ENCODE results near the gene RILPL2. TPM values are rescaled to one million over a fixed set of nuclear protein-coding genes. Genes with fewer than 3 reads are reported as not detected.
A peak's percentile ranks its signal among the peaks of the same experiment; 100 is the strongest.
"Not testable (repeated sequence)": the region's sequence is repeated elsewhere in the genome, so short reads cannot be mapped to it uniquely, and the experiment has no call there.

The RILPL2 gene
- total RNA-seq, 2 experiments from 2014 or later, result 3.4 to 6.8 TPM

GRCh38 chr12:123388177-123388950 is 48.1 kb downstream of the RILPL2 start:
- Histone ChIP-seq H3K27ac (ENCODE audit: low read depth, low read length, poor library complexity, severe bottlenecking) (peak overlapping the region; percentile 71), H2AFZ (ENCODE audit: low read length) (peak overlapping the region; percentile 29; the same call in 1 of the 2 replicates), H3K9me3 (ENCODE audit: low read length) (no peaks in the 10 kb centered on the region), H3K36me3 (ENCODE audit: insufficient read depth, low read length) (peaks cover 39% of the 10 kb centered on the region), H3K4me3 (ENCODE audit: low read depth, low read length, poor library complexity, severe bottlenecking) (peak overlapping the region; percentile 80), H3K9me2 (ENCODE audit: insufficient read depth, low read length) (no peaks in the 10 kb centered on the region), H4K20me1 (ENCODE audit: insufficient read depth, low read length) (no peaks in the 10 kb centered on the region), H3K79me2 (ENCODE audit: insufficient read depth, low read depth, low read length) (peaks cover 54% of the 10 kb centered on the region), H3K4me1 (ENCODE audit: insufficient read depth, low read length, poor library complexity, severe bottlenecking) (peaks cover 45% of the 10 kb centered on the region), H3K4me2 (ENCODE audit: low read length) (peak overlapping the region; percentile 75)
- TF ChIP-seq, protein P1, sequence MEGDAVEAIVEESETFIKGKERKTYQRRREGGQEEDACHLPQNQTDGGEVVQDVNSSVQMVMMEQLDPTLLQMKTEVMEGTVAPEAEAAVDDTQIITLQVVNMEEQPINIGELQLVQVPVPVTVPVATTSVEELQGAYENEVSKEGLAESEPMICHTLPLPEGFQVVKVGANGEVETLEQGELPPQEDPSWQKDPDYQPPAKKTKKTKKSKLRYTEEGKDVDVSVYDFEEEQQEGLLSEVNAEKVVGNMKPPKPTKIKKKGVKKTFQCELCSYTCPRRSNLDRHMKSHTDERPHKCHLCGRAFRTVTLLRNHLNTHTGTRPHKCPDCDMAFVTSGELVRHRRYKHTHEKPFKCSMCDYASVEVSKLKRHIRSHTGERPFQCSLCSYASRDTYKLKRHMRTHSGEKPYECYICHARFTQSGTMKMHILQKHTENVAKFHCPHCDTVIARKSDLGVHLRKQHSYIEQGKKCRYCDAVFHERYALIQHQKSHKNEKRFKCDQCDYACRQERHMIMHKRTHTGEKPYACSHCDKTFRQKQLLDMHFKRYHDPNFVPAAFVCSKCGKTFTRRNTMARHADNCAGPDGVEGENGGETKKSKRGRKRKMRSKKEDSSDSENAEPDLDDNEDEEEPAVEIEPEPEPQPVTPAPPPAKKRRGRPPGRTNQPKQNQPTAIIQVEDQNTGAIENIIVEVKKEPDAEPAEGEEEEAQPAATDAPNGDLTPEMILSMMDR (conservative IDR thresholded peaks at IDR 0.05; ENCODE audit: low read length), result no peak
- no peak for TF ChIP-seq EZH2phosphoT487 (IDR thresholded peaks at IDR 0.05; ENCODE audit: borderline replicate concordance, low read depth, low read length)
- CTCF ChIA-PET (ENCODE audit: unreplicated experiment), result no interaction called here
- BruUV-seq (replicated peaks), result no TSS peak
- POLR2A ChIA-PET, result interaction anchor here (0.5 to 1.5 kb wide), 2 partner anchors 23 to 105 kb away, joined by 3 to 6 read pairs; partner anchors contain the start of gene SBNO1
- intact Hi-C loops (cut with micrococcal nuclease; ENCODE audit: unreplicated experiment), result loop anchor here (2.0 to 5.0 kb wide), 3 partner anchors 38 to 194 kb away; partner anchors contain the start of genes SNRNP35 and TMED2
- DNase-seq (ENCODE audit: low spot score), result peak; percentile 83

GRCh38 chr12:123387508-123388176 is 48.8 kb downstream of the RILPL2 start:
- Histone ChIP-seq H2AFZ (ENCODE audit: low read length) (peak overlapping the region; percentile 29; the same call in 1 of the 2 replicates), H3K36me3 (ENCODE audit: insufficient read depth, low read length) (peaks cover 31% of the 10 kb centered on the region), H3K9me3 (ENCODE audit: low read length) (no peaks in the 10 kb centered on the region), H3K9me2 (ENCODE audit: insufficient read depth, low read length) (no peaks in the 10 kb centered on the region), H3K79me2 (ENCODE audit: insufficient read depth, low read depth, low read length) (peaks cover 54% of the 10 kb centered on the region), H3K4me2 (ENCODE audit: low read length) (peak overlapping the region; percentile 75), H3K27ac (ENCODE audit: low read depth, low read length, poor library complexity, severe bottlenecking) (peak overlapping the region; percentile 71), H3K4me1 (ENCODE audit: insufficient read depth, low read length, poor library complexity, severe bottlenecking) (peaks cover 45% of the 10 kb centered on the region), H3K4me3 (ENCODE audit: low read depth, low read length, poor library complexity, severe bottlenecking) (peak overlapping the region; percentile 80), H4K20me1 (ENCODE audit: insufficient read depth, low read length) (no peaks in the 10 kb centered on the region)
- no TSS peak for BruUV-seq (replicated peaks)
- TF ChIP-seq EZH2phosphoT487 (IDR thresholded peaks at IDR 0.05; ENCODE audit: borderline replicate concordance, low read depth, low read length), result no peak
- TF ChIP-seq, protein P1 (conservative IDR thresholded peaks at IDR 0.05; ENCODE audit: low read length), result no peak
- intact Hi-C loops (cut with micrococcal nuclease; ENCODE audit: unreplicated experiment), result loop anchor here (2.0 to 5.0 kb wide), 3 partner anchors 39 to 195 kb away; partner anchors contain the start of genes SNRNP35 and TMED2
- DNase-seq (ENCODE audit: low spot score), result peak; percentile 49
- CTCF ChIA-PET (ENCODE audit: unreplicated experiment), result no interaction called here
- POLR2A ChIA-PET, result interaction anchor here (0.5 to 1.5 kb wide), 2 partner anchors 23 to 194 kb away, joined by 5 to 6 read pairs; partner anchors contain the start of gene SBNO1

DNA sequence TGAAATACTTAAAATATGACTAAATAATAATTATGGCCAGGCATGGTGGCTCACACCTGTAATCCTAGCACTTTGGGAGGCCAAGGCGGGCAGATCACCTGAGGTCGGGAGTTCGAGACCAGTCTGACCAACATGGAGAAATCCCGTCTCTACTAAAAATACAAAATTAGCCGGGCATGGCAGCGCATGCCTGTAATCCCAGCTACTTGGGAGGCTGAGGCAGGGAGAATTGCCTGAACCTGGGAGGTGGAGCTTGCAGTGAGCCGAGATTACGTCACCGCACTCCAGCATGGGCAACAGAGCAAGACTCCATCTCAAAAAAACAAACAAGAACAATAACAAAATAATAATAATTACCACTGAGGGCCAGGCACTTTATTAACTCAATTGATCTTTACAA is 50.9 kb downstream of the RILPL2 start:
- H3K9me3 ChIP-seq (ENCODE audit: low read length); BruUV-seq (replicated peaks); CTCF ChIA-PET (ENCODE audit: unreplicated experiment); H4K20me1 ChIP-seq (ENCODE audit: insufficient read depth, low read length); DNase-seq (ENCODE audit: low spot score); H3K27ac ChIP-seq (ENCODE audit: low read depth, low read length, poor library complexity, severe bottlenecking); H3K9me2 ChIP-seq (ENCODE audit: insufficient read depth, low read length); H2AFZ ChIP-seq (ENCODE audit: low read length): not testable (repeated sequence)
- peaks cover 51% of the 10 kb centered on the region for H3K79me2 ChIP-seq (ENCODE audit: insufficient read depth, low read depth, low read length)
- peaks cover 10% of the 10 kb centered on the region for H3K36me3 ChIP-seq (ENCODE audit: insufficient read depth, low read length)
- peak overlapping the region; percentile 84 for H3K4me2 ChIP-seq (ENCODE audit: low read length)
- intact Hi-C loops (cut with micrococcal nuclease; ENCODE audit: unreplicated experiment), result loop anchor here (5.0 kb wide), 1 partner anchor 197 kb away; the partner anchor contains the start of gene TMED2
- H3K4me3 ChIP-seq (ENCODE audit: low read depth, low read length, poor library complexity, severe bottlenecking), result peak overlapping the region; percentile 91
- H3K4me1 ChIP-seq (ENCODE audit: insufficient read depth, low read length, poor library complexity, severe bottlenecking), result peaks cover 45% of the 10 kb centered on the region
- POLR2A ChIA-PET, result interaction anchor here (0.5 to 1.0 kb wide), 4 partner anchors 20 to 1498 kb away, joined by 3 read pairs; no protein-coding TSS in a partner anchor
